ENCODE data around the gene FRK.

DNA sequence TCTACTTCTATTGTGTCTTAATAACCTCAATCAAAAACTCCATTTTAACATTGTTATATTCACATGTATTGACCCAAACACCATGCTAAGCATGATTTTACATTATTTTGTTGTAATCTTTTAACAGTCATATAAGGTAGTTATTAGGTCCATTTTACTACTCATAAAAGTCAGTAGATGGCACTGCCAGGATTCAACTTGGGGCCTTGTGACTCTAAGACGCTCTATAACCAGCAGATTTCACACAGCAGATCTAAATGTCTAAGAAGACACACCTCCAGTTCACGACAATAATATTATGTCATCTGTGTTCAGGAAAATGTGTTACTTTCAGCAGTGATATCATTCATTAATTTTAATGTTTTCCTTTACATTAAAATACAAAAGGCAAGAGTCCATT, 88.0 kb downstream of the FRK start:
- TF ChIP-seq, protein P1, sequence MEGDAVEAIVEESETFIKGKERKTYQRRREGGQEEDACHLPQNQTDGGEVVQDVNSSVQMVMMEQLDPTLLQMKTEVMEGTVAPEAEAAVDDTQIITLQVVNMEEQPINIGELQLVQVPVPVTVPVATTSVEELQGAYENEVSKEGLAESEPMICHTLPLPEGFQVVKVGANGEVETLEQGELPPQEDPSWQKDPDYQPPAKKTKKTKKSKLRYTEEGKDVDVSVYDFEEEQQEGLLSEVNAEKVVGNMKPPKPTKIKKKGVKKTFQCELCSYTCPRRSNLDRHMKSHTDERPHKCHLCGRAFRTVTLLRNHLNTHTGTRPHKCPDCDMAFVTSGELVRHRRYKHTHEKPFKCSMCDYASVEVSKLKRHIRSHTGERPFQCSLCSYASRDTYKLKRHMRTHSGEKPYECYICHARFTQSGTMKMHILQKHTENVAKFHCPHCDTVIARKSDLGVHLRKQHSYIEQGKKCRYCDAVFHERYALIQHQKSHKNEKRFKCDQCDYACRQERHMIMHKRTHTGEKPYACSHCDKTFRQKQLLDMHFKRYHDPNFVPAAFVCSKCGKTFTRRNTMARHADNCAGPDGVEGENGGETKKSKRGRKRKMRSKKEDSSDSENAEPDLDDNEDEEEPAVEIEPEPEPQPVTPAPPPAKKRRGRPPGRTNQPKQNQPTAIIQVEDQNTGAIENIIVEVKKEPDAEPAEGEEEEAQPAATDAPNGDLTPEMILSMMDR (conservative IDR thresholded peaks at IDR 0.05; ENCODE audit: low read length): 0 out of 2 replicates have a peak, but pooled peaks have one; percentile 14
- TF ChIP-seq EZH2phosphoT487 (IDR thresholded peaks at IDR 0.05; ENCODE audit: borderline replicate concordance): no peak

Data from Loucy (cell line).